HG02798 (cell line): ENCODE measurements around the gene MBD2.
A peak's percentile ranks its signal among the peaks of the same experiment; 100 is the strongest.

Source experiments
- ATAC-seq: cut with Tn5 transposase; IDR thresholded peaks from one replicate; pipeline ENCODE4 v1.9.1; 2021; ENCODE audit warnings: mild to moderate bottlenecking; ENCODE audit not compliant: unreplicated experiment, poor library complexity

Gene MBD2

DNA sequence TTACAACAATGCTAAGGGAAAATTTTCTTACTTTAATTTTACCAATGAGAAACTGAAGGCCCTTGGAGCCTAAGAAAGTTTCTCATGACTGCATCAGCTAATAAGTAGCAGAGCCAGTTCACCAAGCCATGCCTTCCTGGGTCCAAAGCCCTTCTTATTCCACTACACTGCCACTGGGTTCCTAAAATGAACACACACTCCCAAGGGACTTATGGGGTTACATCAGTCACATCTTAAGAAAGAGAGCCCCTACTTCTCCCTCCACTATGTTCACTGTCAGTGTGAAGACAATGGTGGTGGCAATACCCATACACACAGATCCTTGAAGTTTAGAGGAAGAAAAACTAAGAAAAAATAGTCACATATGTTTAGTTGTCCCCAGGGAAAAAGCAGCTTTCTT lies 20.6 kb downstream of the MBD2 start:
- no peak for ATAC-seq

DNA sequence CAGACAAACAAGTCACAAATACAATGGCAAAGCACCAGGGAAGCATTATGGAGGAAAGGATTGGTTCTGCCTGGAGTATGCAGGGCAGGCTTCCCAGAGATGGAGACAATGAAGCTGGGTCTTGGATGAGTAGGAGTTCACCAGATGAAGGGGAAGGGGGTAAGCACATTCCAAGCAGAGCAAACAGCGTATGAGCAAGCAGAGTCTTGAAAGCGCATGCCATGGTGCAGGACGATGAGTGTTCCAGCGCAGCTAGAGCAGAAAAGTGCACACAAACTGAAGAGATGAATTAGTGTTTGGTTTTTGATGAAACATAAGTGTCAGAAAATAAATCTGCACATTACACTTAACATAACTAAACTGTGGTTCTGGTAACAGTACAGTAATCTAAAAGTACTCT lies 21.6 kb downstream of the MBD2 start:
- ATAC-seq: no peak

DNA sequence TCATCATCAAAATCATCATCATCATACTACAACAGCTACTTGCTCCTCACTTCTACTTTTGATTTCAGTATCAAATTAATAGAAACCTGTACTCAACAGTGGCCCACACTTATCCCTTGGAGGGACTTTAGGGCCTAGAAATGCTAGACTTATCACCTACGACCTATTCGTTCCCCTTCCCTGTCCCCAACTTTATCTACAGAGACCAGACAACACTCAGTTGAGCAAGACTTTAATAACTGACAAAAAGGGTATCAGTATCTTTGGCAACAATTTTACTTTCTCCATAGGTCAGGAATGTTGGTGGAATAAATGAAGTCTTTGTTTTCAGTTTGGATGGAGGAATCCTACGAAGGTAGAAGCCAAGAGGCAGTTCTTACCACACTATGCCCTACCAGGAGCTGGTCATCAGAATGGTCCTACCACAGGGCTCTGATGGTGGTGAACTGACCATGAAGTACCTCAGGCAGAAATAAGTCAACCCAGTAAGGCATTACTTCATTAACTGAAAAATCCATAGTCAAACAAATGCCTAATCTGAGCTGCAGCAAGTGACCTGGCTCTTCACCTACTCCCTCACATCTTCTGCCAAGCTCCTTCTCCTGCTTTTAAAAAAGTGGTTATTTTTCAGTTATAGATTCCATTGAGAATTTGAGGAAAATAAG lies 26.6 kb downstream of the MBD2 start:
- ATAC-seq: no peak

DNA sequence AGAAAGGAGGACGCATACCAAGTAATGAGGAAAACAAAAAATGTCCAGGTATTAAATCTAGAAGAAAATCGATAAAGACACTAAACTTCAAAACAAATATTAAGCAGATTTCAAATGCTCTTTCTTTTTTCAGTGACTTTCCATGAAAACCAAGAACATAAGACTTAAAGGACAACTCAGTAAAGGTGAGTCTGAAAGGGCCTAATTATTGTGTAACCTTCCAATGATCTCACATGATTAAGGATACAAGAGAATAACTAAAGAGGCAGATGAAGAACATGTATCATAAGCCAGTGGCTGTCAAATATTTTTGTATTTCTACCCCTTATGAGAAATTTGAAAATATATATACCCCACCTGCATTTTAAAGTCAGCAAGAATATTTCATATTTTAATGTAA lies 30.7 kb downstream of the MBD2 start:
- no peak for ATAC-seq

- no peak for ATAC-seq
Measured at GRCh38 chr18:54192900-54193299, 31.6 kb downstream of the MBD2 start.

GRCh38 chr18:54192415-54192814 lies 32.1 kb downstream of the MBD2 start:
- ATAC-seq: no peak

GRCh38 chr18:54191352-54191751 lies 33.1 kb downstream of the MBD2 start:
- no peak for ATAC-seq

GRCh38 chr18:54187372-54187771 lies 37.1 kb downstream of the MBD2 start:
- no peak for ATAC-seq

GRCh38 chr18:54184836-54185235 lies 39.6 kb downstream of the MBD2 start:
- ATAC-seq: peak; percentile 46

GRCh38 chr18:54183390-54183789 lies 41.1 kb downstream of the MBD2 start:
- no peak for ATAC-seq

DNA sequence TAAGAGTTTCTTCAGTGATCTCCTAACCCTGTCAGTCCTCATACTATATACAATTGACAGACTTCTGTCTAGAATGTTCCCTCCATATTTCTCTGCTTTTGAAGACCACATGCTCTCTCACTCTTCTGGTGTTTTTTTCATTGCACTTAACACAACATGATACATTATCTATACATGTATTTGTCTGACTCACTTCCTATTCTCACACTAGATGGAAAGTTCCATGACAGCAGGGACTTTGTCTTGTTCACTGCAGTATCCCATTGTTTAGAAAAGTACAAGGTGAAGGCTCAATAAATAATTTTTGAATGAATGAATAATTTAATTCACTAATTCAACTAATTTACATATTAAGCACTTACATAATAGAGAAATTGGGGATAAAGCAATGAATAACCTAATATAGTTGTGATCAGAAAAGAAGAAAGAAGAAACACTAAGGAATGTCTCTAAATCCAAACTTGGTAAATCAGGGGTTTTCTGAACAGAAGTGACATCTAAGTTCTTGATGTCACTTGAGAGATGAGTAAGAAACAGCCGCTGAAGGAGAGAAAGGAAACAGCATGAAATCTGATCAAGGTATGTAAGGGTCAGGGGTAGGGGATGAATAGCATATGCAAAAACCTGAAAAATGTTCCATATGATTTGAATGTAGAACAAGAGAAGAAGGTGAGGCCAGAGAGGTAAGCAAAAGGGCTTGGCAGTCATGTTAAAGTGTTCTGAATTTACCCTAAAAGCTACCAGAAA lies 42.4 kb downstream of the MBD2 start:
- peak; percentile 38 for ATAC-seq

DNA sequence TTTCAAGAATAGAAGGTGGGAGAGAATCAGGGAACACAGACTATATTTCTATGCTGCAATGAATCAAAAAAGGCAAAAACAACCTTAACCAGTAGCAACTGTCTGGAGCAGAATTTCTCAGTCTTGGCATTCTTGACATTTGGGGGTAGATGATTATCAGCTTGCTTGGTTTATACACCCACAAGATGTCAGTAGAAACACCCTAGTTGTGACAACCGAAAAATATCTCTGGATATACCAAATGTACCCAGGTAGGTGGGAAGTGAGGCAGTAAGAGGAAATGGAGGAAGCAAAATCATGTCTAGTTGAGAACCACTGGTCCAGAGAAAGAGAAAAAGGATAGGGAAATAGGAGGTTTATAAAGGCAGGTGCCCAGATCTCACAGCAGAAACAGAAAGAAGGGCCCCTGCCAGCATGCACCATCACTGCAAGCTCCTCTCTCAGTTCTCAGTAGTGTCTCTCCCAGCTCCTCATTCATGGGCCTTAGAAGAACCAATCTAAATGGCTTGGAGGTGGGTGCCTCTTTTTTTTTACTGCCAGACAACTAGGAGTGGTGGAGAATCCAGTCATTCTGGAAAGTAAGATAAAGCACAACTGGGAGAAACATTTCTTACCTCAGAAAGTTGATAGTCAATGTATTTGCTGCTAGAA lies 50.4 kb downstream of the MBD2 start:
- peak; percentile 85 for ATAC-seq

DNA sequence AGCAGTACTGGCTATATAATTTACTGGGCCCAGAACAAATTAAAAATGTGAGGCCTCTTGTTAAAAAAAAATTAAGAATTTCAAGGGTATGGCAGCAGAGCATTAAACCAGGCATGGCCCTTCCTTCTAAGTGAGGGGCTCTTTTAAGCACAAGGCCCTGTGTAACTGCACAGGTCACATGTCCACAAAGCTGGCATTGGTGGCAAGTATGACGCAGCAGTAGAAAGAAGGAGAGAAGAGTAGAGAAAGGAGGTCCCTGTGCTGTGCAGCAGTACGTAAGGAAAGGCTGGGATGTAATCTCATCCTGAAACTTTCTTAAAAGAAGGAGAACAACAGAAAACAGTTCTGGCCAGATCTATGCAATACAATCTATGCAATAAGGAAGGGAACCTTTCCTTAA lies 51.2 kb downstream of the MBD2 start:
- no peak for ATAC-seq

GRCh38 chr18:54169431-54170403 lies 54.8 kb downstream of the MBD2 start:
- no peak for ATAC-seq

- ATAC-seq: no peak
Measured at GRCh38 chr18:54165450-54165849, 59.0 kb downstream of the MBD2 start.

- no peak for ATAC-seq
Measured at GRCh38 chr18:54163453-54163852, 61.0 kb downstream of the MBD2 start.

- no peak for ATAC-seq
Measured at GRCh38 chr18:54162431-54162830, 62.0 kb downstream of the MBD2 start.

DNA sequence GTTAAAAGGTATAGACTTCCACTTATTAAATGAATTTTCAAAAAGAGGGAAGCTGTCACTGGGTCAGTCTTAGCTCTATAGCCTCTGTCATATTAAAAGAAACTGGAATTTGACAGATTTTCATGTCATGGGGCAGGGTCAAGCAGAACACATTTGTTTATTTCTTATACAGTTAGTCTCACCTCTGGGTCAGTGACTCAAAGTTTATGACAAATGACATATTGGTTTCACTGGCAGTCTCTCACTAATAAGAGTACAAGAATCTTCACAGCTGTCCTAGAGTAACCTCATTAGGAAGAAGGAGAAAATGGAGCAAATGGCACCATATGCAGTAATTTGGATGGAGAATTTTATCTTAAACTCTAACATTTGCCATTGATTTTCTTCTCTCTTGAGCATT lies 63.2 kb downstream of the MBD2 start:
- no peak for ATAC-seq

GRCh38 chr18:54159906-54160305 lies 64.6 kb downstream of the MBD2 start:
- no peak for ATAC-seq

- no peak for ATAC-seq
Measured at GRCh38 chr18:54157646-54158385, 66.7 kb downstream of the MBD2 start.
